ENCODE measurements around the gene TSPAN4.

TSPAN4 gene

GRCh38 chr11:831961-832528 is 10.6 kb upstream of the TSPAN4 start:
- no peak for TF ChIP-seq POLR2A (IDR thresholded peaks at IDR 0.05; ENCODE audit: low read length)
- TF ChIP-seq GATA1 (IDR thresholded peaks at IDR 0.05; ENCODE audit: low read depth, low read length), result no peak
- no peak for DNase-seq

DNA sequence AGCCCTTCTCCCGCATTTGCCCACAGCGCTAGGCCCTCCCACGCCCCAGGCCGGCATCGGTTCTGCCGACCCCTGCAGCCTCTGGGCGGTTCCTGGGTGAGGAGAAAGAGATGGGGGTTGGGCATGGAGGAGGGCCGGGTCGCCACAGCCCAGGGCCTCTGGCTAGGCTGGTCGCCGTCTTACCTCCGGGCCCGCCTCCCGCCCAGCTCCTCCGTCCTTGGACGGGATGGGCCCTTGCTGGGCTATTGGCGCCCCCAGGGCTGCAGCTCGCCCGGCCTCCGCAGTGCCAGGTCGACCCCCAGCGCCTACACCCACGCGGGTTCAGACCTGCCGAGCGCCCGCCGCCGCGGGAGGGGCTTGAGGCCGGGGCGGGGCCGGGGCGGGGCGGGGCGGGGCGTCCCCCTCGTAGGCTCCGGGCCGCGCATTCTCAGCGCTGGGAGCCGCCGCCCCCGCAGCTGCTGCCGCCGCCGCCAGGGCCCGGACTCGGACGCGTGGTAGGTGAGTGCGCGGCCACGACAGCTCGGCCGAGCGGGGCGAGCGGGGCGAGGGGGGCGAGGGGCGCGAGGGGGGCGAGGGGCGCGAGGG is 10.0 kb upstream of the TSPAN4 start, which contains the start of gene CD151:
CD151 (plus strand) TSS at position 424 of the 585 bp plus-strand sequence. CDS start 3,118 bp downstream, outside the sequence.
- TF ChIP-seq GATA1 (IDR thresholded peaks at IDR 0.05; ENCODE audit: low read depth, low read length) (no peak), POLR2A (IDR thresholded peaks at IDR 0.05; ENCODE audit: low read length) (no peak)
- DNase-seq, result peak; percentile 78 to 85

DNA sequence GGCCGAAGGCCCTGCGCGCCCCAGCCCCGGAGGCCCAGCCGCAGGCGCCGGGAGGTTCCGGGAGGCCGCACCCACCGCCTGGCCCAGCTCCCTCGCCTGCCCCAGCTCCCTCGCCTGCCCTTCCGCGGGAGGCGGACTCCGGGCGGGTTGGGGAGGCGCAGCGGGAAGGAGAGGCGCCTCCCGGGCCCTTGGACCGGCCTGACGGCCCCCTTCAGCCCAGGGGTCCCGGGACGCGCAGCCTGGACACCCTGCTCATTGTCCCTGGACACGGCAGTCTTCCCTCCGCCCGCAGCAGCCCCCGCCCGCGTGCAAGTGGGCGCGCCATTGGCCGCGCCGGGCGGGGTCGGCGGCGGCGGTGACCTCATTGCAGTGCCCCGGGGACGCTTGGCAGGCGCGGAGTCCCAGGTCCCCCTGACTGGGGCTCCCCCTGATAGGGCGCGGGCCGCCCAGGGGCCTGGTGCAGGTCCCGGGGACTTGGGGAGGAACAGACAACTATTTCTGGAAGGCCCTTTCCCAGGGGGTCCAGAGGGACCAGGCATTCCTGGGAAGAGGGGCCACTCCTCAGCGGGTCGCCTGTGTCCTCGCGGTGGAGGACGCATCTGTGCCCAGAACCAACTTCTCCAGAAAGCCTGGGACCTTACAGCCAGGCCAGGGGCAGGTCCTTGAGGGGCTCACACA is 9.4 kb upstream of the TSPAN4 start:
- peak; percentile 80 to 89 for DNase-seq
- TF ChIP-seq GATA1 (IDR thresholded peaks at IDR 0.05; ENCODE audit: low read depth, low read length) (no peak), POLR2A (IDR thresholded peaks at IDR 0.05; ENCODE audit: low read length) (no peak)

GRCh38 chr11:833849-834311 is 8.8 kb upstream of the TSPAN4 start:
- no peak for DNase-seq
- TF ChIP-seq POLR2A (IDR thresholded peaks at IDR 0.05; ENCODE audit: low read length) (no peak), GATA1 (IDR thresholded peaks at IDR 0.05; ENCODE audit: low read depth, low read length) (no peak)

GRCh38 chr11:834371-835316 is 8.0 kb upstream of the TSPAN4 start:
- peak in 1 of 2 experiments; percentile 38 for DNase-seq

GRCh38 chr11:836274-836673 is 6.4 kb upstream of the TSPAN4 start:
- no peak for DNase-seq
- TF ChIP-seq POLR2A (IDR thresholded peaks at IDR 0.05; ENCODE audit: low read length) (no peak), GATA1 (IDR thresholded peaks at IDR 0.05; ENCODE audit: low read depth, low read length) (no peak)

More at GRCh38 chr11:834371-835316, 8.0 kb upstream of the TSPAN4 start:
- TF ChIP-seq GATA1 (IDR thresholded peaks at IDR 0.05; ENCODE audit: low read depth, low read length) (no peak), POLR2A (IDR thresholded peaks at IDR 0.05; ENCODE audit: low read length) (no peak)

- DNase-seq, result no peak
- TF ChIP-seq GATA1 (IDR thresholded peaks at IDR 0.05; ENCODE audit: low read depth, low read length) (no peak), POLR2A (IDR thresholded peaks at IDR 0.05; ENCODE audit: low read length) (no peak)
These were observed 6.0 kb upstream of the TSPAN4 start for GRCh38 chr11:836700-837099.

DNA sequence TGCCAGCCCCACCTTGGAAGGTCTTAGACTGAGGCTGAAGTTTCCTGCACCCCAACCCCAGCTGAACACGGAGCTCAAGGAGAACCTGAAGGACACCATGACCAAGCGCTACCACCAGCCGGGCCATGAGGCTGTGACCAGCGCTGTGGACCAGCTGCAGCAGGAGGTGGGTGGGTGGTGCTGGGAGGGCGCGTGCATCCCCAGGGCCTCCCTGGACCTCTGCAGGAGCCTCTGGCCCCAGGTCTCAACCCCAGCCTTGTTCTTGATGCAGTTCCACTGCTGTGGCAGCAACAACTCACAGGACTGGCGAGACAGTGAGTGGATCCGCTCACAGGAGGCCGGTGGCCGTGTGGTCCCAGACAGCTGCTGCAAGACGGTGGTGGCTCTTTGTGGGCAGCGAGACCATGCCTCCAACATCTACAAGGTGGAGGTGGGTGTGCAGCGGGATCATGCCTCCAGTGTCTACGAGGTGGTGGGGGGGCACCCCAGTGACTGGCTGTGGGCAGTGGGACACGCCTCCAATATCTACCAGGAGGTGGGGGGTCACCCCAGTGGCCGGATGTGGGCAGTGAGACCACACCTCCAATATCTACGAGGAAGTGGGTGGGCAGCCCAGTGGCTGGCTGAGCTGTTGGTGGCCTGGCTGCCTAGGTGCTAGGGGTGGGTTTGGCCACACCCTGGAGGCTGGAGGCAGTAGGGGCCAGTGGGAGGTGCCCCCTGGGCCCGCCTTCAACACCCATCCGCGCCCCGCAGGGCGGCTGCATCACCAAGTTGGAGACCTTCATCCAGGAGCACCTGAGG is 5.3 kb upstream of the TSPAN4 start:
- TF ChIP-seq GATA1 (IDR thresholded peaks at IDR 0.05; ENCODE audit: low read depth, low read length) (no peak), POLR2A (IDR thresholded peaks at IDR 0.05; ENCODE audit: low read length) (peak; percentile 23)
- no peak for DNase-seq

GRCh38 chr11:837990-838307 is 4.7 kb upstream of the TSPAN4 start:
- no peak for DNase-seq
- TF ChIP-seq POLR2A (IDR thresholded peaks at IDR 0.05; ENCODE audit: low read length) (peak; percentile 1), GATA1 (IDR thresholded peaks at IDR 0.05; ENCODE audit: low read depth, low read length) (no peak)

DNA sequence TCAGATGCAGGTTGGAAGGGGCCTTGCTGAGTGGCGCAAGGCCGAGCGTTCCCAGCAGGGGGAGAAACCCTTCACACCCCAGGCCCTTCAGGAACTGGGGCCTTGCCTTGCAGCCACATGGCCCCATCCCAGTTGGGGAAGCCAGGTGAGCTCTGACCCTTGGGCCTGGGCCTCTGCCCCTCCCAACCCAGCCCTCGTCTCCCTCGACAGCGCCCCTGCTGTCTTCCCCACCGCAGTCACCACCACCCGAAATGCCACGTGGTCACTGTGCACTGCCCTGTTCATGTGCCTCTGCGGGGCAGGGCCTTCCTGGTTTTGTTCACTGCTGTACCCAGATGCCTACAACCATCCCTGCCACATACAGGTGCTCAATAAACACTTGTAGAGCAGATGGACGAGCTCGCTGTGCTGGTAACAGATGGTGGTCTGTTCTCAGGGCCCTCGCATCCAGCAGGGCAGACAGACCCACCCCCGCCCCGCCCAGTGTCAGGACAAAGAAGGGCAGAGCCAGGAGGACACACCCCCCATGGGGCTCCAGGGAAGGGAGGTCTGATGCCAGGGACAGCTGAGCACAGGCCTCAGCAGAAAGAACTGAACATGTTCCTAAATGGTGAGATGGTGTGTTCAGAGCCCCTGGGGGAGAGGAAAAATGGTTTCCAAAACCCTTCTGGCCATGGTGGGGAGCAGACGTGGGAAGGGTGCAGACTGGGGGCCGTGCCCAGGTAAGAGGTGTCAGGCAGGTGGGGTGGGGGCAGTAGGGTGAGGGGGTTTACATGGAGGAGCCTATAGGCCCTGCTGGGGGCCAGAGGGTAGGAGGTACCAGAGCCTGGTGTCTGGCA is 4.0 kb upstream of the TSPAN4 start:
- TF ChIP-seq GATA1 (IDR thresholded peaks at IDR 0.05; ENCODE audit: low read depth, low read length) (no peak), POLR2A (IDR thresholded peaks at IDR 0.05; ENCODE audit: low read length) (no peak)
- DNase-seq, result peak; percentile 33 to 39

DNA sequence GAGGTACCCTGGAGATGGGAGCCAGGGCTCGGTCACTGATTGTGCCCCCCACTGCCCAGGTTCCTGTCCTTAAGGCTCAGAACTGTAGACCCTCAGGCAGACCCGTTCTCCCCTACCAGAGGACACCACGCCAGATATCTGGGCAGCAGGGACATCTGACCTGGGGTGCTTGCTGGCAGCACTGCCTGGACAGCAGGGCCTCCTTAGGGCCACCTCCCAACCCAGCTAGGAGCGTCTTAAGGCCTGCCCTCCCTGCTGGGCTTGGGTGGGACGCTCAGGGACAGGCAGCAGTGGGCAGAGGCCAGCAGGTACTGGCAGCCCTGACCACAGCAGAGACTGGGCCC is 3.4 kb upstream of the TSPAN4 start:
- DNase-seq, result no peak

DNA sequence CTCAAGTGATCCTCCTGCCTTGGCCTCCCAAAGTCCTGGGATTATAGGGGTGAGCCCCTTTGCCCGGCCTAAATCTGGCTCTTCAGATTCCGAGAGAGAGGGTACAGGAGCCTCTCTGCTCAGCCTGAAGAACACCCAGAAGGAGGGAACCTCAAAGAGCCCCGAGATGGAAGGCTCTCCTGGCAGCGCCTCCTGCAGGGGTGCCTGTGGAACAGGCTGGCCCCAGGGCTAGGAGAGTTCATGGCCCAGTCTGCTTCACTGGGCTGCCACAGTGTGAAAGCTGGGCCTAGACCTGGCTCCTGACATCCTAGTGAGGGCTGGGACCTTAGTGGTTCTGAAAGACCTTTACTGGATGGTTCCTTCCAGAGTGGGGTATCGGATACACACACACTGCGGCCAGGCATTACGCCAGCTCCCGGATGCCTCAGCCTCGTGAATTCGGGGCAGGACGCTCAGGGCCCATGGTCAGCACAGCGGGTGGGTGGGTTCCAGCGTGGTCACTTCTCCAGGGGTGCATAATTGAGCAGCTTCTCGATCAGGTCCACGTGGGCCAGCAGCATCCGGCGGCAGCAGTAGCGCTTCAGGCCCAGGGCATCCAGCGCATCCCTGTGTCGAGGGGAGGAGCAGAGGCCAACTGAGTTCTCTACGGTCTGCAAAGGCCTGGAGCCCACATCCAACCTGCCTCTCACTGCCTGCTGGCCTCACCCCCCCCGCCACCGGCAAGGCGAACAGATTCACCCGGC is 2.6 kb upstream of the TSPAN4 start:
- no peak for TF ChIP-seq GATA1 (IDR thresholded peaks at IDR 0.05; ENCODE audit: low read depth, low read length)
- TF ChIP-seq POLR2A (IDR thresholded peaks at IDR 0.05; ENCODE audit: low read length), result no peak
- DNase-seq, result peak in 1 of 2 experiments; percentile 42

More for the DNA sequence above, 3.4 kb upstream of the TSPAN4 start:
- TF ChIP-seq GATA1 (IDR thresholded peaks at IDR 0.05; ENCODE audit: low read depth, low read length) (no peak), POLR2A (IDR thresholded peaks at IDR 0.05; ENCODE audit: low read length) (no peak)
